ENCODE results near the gene NRXN2. TPM values are rescaled to one million over a fixed set of nuclear protein-coding genes. Genes with fewer than 3 reads are reported as not detected.

NRXN2 gene
- total RNA-seq, 1 experiment from 2014 or later, result 0.15 TPM

GRCh38 chr11:64759722-64760719 lies 37.0 kb upstream of the NRXN2 start, which contains the start of gene PYGM:
PYGM (minus strand) TSS chr11:64759974; CDS start chr11:64759898, 76 bp downstream.
- Histone ChIP-seq H3K4me3 (ENCODE audit: low read depth in 2 of 2, low read length in 2 of 2) (no peak within 1 kb of the TSS), H3K36me3 (ENCODE audit: control insufficient read depth, insufficient read depth, low read length) (peaks cover 5% of the 10 kb centered on the region), H3K4me1 (ENCODE audit: control insufficient read depth, insufficient read depth, low read length) (peaks cover 25% of the 10 kb centered on the region), H3K9me3 (ENCODE audit: control insufficient read depth, insufficient read depth, low read depth, low read length) (no peaks in the 10 kb centered on the region), H3K27ac (ENCODE audit: low read length) (no peak within 1 kb of the TSS), H3K27me3 (ENCODE audit: control insufficient read depth, insufficient read depth, low read length) (no peaks in the 10 kb centered on the region)
- no peak for DNase-seq (ENCODE audit: low read depth, low spot score)
- intact Hi-C loops (cut with micrococcal nuclease; ENCODE audit: unreplicated experiment) (no loop called here), in situ Hi-C loops (cut with HindIII; ENCODE audit: low pct_unique_long_range_greater_than_20kb, low sequenced_read_pairs) (no loop called here)
- no TSS peak for BruUV-seq (replicated peaks)
- TF ChIP-seq SIN3A (IDR thresholded peaks at IDR 0.05; ENCODE audit: borderline replicate concordance, insufficient read depth, low read depth, low read length) (no peak), CTCF (IDR thresholded peaks at IDR 0.05) (no peak), REST (IDR thresholded peaks at IDR 0.05; ENCODE audit: insufficient read depth in 1 of 2, low read depth in 2 of 2, low read length in 1 of 2) (no peak), POLR2AphosphoS5 (IDR thresholded peaks at IDR 0.05; ENCODE audit: low read depth, low read length) (no peak; the same call in 1 of the 2 replicates), TCF7L2 (IDR thresholded peaks at IDR 0.05; ENCODE audit: low read depth, low read length) (no peak)
- POLR2A ChIA-PET, result interaction anchor here (1.0 kb wide), 1 partner anchor 18 kb away, joined by 3 read pairs; the partner anchor contains the start of gene SF1
- ATAC-seq, result peak; percentile 44
- CTCF ChIA-PET, result interaction anchor here (0.5 to 2.1 kb wide), 2 partner anchors 16 to 404 kb away, joined by 7 to 17 read pairs; partner anchors contain the start of gene RASGRP2

GRCh38 chr11:64759131-64759721 lies 36.2 kb upstream of the NRXN2 start:
- no peak overlapping the region for H3K4me3 ChIP-seq (ENCODE audit: low read depth in 2 of 2, low read length in 2 of 2)
- no peak overlapping the region for H3K27ac ChIP-seq (ENCODE audit: low read length)
- intact Hi-C loops (cut with micrococcal nuclease; ENCODE audit: unreplicated experiment), result no loop called here
- TF ChIP-seq POLR2AphosphoS5 (IDR thresholded peaks at IDR 0.05; ENCODE audit: low read depth, low read length) (no peak), CTCF (IDR thresholded peaks at IDR 0.05) (no peak), TCF7L2 (IDR thresholded peaks at IDR 0.05; ENCODE audit: low read depth, low read length) (no peak), SIN3A (IDR thresholded peaks at IDR 0.05; ENCODE audit: borderline replicate concordance, insufficient read depth, low read depth, low read length) (no peak), REST (IDR thresholded peaks at IDR 0.05; ENCODE audit: insufficient read depth in 1 of 2, low read depth in 2 of 2, low read length in 1 of 2) (no peak)
- H3K36me3 ChIP-seq (ENCODE audit: control insufficient read depth, insufficient read depth, low read length), result no peaks in the 10 kb centered on the region
- POLR2A ChIA-PET, result no interaction called here
- no peak for ATAC-seq
- in situ Hi-C loops (cut with HindIII; ENCODE audit: low pct_unique_long_range_greater_than_20kb, low sequenced_read_pairs), result no loop called here
- BruUV-seq (replicated peaks), result no TSS peak
- CTCF ChIA-PET, result interaction anchor here (2.1 kb wide), 1 partner anchor 16 kb away, joined by 7 read pairs; the partner anchor contains the start of gene RASGRP2
- H3K27me3 ChIP-seq (ENCODE audit: control insufficient read depth, insufficient read depth, low read length), result no peaks in the 10 kb centered on the region
- peaks cover 18% of the 10 kb centered on the region for H3K4me1 ChIP-seq (ENCODE audit: control insufficient read depth, insufficient read depth, low read length)
- no peaks in the 10 kb centered on the region for H3K9me3 ChIP-seq (ENCODE audit: control insufficient read depth, insufficient read depth, low read depth, low read length)
- no peak for DNase-seq (ENCODE audit: low read depth, low spot score)
